ENCODE data around the gene PTH1R.
"Not testable (repeated sequence)": the region's sequence is repeated elsewhere in the genome, so short reads cannot be mapped to it uniquely, and the experiment has no call there.

Gene PTH1R

DNA sequence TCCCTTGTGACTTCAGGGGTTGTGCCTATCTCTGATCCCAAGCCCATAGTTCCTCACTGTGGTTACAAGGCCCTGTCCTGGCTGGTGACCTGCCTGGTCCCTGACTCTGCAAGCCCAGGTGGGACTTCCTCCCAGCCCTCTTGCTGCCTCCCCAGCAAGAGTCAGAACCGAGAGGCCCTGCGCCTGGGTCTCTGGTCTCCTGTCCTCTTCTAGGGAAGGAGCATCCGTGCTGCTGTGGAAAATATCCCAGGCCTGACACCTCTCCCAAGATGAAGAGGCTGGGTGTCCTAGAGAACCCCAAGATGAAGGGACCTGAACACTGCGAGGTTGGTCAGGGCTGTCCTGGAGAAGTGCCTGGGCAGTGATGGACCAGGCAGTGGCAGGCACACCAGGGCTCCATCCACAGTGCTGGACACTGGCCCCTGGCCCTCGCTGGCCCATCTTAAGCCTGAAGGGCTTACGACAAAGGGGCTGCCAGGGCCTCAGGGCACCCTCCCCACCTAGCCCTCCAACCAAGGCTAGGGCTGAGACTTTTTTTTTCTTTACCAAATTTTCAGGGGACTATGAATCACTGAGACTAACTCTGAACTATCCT is 32.7 kb downstream of the PTH1R start:
- no peak for DNase-seq (ENCODE audit: low read depth, low spot score)

- DNase-seq (ENCODE audit: low read depth, low spot score) = not testable (repeated sequence)
These were observed 33.4 kb downstream of the PTH1R start for GRCh38 chr3:46910914-46911313.

- no peak for DNase-seq (ENCODE audit: low read depth, low spot score)
These were observed 35.5 kb downstream of the PTH1R start for GRCh38 chr3:46912986-46913385.

- DNase-seq (ENCODE audit: low read depth, low spot score) = no peak
These were observed 36.1 kb downstream of the PTH1R start for GRCh38 chr3:46913644-46914043.

DNA sequence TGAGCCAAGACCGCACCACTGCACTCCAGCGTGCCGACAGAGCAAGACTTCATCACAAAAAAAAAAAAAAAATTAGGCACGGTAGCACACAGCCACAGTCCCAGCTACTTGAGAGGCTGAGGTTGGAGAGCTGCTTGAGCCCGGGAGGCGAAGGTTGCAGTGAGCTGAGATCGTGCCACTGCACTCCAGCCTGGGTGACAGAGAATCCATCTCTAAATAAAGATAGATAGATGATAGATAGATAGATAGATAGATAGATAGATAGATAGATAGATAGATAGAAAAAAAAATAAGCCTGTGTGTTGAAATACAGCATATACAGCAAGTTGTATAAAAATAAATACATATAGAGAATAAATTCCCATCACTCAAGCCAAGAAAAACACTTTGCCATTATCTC is 37.3 kb downstream of the PTH1R start:
- DNase-seq (ENCODE audit: low read depth, low spot score) = no peak

DNA sequence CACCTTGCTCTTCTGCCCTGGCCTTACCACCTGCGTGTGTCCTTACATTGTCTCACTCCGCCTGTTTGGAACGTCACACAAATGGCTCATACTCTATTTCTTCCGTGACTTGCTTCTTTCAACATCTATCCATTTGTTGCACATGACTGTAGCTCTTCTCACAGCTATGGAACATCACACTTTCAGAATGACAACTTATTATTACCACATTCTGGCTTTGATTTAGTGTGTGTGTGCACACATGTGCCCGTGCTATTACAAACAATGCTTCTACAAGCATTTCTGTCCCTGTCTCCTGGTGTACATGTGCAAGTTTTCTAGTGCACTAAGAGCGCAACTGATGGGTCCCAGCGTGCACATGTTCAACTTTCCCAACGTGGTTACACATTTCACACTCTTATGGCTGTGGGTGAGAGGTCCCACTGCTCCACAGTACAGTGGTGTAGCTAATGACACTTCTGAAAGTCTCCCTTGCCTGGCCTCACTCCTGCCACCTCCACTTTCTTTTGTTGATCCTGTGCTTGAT is 37.8 kb downstream of the PTH1R start:
- DNase-seq (ENCODE audit: low read depth, low spot score) = no peak

DNA sequence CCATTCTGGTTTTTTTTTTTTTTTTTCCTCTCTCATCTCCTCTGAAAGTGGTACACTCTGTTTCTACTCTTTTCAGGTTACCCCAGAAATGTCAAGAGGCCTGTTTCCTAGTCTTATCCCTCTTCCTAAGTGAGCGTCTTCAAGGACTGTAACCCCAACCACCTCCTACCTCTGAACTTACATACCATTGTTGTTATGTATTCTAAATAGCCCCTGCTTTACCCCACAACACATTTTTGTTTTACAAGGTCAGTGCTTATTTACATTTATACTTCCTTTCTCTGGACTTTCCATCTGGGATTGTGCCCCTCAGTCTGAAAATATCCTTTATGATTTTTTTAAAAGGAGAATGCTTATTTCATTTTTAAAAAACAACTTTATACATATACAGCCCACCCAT is 38.8 kb downstream of the PTH1R start:
- DNase-seq (ENCODE audit: low read depth, low spot score) = no peak

DNA sequence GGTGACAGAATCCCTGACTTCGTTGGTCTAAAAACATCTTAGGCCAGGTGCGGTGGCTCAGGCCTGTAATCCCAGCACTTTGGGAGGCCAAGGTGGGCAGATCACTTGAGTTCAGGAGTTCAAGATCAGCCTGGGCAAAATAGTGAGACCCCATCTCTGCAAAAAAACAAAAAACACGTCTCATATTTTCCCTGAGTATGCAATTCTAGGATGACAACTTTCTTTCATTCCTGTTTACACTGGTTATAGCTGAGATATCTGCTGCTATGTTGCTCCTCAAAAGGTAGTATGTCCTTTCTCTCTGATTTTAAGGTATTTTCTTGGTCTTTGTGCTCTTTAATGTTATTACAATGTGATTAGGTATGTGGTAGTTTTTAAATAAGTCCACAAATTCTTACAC is 39.3 kb downstream of the PTH1R start:
- no peak for DNase-seq (ENCODE audit: low read depth, low spot score)

- no peak for DNase-seq (ENCODE audit: low read depth, low spot score)
These were observed 39.7 kb downstream of the PTH1R start for GRCh38 chr3:46917257-46917656.

- no peak for DNase-seq (ENCODE audit: low read depth, low spot score)
These were observed 40.7 kb downstream of the PTH1R start for GRCh38 chr3:46918202-46918601.

- no peak for DNase-seq (ENCODE audit: low read depth, low spot score)
These were observed 41.1 kb downstream of the PTH1R start for GRCh38 chr3:46918634-46919033.

- no peak for DNase-seq (ENCODE audit: low read depth, low spot score)
These were observed 43.5 kb downstream of the PTH1R start for GRCh38 chr3:46921041-46921440.

DNA sequence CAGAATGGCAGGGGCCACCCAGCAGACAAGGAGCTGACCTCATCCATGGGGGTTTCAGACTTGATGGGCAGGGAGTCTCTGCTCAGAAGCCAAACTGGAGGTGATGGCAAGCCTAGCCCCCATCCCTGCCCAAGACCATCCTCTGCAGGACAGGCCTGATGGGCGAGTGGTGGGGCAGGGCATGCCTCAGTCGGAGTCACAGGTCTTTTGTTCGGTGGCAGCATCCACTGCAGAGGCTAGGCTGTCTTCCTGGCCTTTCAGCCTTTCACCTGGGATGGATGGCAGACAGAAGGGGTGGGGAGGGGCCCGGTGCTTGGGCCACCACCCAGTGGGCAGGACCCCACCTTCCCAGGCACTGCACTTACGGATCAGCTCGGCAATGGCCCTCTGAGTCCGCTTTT is 44.4 kb downstream of the PTH1R start:
- DNase-seq (ENCODE audit: low read depth, low spot score) = no peak

GRCh38 chr3:46922426-46922825 is 44.9 kb downstream of the PTH1R start:
- DNase-seq (ENCODE audit: low read depth, low spot score) = no peak

DNA sequence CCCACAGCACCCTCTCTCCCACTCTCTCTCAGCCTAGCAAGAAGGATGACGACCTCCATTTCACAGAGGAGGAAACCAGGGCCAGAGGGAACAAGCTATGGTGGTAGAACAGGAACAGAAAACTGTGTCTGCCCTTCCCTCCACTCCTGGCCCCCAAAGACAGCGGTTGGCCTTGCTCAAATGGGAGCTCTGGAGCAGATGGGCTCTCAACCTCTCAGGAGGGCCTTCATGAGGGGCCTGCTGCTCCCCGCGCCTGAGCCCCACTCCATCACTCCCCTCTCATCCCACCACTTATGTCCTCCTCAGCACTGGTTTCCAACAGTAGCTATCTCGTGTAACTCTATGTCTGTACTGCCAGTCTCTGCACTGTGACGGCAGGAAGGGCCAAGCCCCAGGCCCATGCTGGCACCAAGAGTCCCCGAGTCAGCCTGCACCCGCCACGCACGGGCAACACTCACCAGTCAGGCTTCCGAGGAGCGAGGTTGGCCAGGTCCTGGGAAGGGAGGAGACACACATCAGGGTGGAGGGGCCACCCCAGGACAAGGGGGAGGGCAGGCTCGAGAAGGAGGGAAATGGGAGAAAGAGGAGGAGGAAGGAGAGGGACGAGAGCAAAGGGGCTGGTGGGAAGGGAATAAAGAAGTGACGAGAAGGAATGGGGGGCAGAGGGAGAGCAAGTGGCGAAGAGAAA is 45.5 kb downstream of the PTH1R start:
- DNase-seq (ENCODE audit: low read depth, low spot score) = no peak

DNA sequence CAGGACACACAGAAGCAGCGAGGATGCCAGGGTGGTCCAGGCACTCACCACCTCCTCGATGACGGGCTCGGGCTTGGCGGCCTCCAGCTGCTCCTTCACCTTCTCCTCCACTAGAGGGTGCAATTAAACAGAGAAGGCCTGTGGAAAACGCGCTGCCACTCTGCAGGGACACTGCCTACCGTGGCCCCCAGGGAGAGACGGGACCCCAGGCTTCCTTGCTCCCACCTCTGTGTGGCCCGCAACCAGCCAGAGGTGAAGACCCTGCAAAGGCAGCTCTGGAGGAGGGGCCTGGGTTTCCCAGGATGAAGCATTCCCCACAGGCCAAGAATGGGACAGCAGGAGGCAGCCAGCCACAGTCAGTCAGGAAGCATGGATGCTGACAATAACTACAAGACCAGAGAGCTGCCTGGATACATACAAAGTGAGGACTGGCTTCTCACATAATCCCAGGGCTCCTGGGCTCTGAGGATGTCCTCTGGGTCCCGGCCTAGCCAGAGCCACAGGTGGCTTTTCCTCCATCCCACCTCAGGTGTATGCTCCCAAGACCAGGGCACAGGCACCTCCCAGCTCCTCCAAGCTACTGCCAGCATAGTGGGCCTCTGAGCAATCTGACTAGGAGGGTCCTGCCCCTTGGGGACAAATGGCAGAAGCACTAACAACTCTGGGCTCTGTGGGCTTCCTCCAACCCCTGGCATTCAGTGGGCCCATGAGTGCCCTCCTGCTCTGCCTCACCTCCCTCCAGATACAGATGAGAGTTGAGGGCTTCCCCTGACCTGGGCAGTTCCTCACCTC is 46.2 kb downstream of the PTH1R start:
- no peak for DNase-seq (ENCODE audit: low read depth, low spot score)

DNA sequence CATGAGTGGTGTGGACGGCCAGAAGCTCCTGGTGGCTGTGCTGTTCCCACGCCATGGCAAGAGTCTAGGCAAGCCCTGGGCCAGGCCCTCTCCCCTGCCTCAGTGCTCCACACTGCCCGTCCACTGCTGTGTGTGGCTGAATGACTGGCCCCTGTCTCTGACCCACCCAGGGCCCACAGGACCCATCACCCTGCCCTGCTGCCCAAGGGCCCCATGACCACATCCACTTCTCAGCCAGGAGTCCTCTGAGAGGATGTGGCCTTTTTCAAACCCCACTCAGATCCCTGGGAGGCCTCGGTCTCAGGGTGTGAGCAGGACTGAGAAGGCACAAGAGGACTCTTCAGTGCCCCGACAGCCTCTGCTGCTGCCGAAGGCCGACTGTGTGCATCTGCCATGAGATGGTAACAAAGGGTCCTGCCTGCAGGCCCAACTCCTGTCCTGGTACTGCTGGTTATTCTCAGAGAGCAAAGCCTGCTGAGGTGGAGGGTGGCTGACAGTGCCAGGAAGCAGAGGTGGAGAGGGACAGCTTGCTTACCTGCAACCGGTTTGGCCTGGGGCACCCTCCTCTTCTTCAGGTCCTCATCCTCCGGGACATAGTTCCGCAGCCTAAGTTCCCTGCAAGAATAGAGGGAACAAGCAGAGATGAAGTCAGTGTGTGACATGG is 47.5 kb downstream of the PTH1R start:
- DNase-seq (ENCODE audit: low read depth, low spot score) = no peak

DNA sequence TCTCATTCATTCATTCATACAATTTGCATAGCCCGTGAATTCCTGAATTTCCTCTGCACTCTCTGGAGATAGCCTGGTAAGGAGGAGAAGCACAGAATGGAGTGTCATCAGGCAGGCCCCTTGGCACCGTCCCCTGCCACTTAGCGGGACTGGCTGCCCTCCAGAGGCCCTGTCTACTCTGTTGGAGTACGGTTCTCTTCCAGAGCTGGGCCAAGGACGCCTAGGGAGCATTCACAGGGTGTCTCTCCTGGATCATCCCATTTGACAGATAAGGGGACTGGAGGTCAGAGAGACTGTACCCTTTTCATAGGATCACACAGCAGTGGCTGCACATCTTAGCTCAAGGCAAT is 48.0 kb downstream of the PTH1R start:
- DNase-seq (ENCODE audit: low read depth, low spot score) = no peak

GRCh38 chr3:46926039-46926438 is 48.5 kb downstream of the PTH1R start:
- no peak for DNase-seq (ENCODE audit: low read depth, low spot score)

- no peak for DNase-seq (ENCODE audit: low read depth, low spot score)
These were observed 48.9 kb downstream of the PTH1R start for GRCh38 chr3:46926447-46926846.

DNA sequence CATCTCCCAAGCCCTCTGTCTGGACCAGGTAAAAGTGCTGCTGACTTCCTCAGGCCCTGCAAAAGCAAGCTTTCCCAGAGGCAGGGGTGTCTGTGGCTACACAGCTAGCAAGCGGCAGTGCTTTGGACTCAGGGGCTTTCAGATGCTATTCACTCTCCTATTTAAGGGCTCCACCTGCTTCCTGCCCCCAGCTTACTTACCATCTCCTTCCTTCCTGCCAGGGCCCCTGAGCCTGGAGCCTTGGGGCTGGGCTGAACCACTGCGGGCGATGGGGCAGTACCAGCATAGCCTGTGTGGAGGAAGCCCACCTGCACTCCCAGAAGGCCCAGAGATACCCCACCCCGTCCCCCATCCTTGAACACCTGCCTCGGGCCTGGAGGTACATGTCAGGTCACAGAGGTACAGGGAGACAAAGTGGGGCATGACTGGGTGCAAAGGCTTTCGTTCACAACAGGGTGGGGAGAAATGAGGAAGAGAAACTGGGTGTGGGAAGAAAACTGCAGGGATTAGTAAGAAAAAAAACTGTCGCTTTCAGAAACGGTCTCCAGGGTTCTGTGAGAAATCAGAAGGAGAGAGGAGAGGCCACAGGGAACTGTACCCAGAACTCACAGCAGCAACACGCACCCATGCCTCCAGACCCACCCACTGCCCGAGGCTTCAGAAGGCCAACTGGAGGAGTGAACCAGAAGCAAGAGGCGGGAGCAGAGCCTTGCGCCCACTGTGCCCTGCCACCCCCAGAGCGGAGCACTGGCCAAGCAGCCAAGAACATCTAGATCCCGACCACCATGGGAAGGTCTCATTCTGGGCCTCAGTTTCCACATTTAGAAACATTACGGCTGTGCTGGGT is 49.6 kb downstream of the PTH1R start:
- DNase-seq (ENCODE audit: low read depth, low spot score) = no peak

All from iPS DF 19.7 (cell line).